H9 (cell line): ENCODE results near the gene SLC22A15. TPM values are rescaled to one million over a fixed set of nuclear protein-coding genes. Genes with fewer than 3 reads are reported as not detected.
"Not testable (repeated sequence)": the region's sequence is repeated elsewhere in the genome, so short reads cannot be mapped to it uniquely, and the experiment has no call there.

Experiments
- DNase-seq: peaks from one replicate; pipeline ENCODE4 v3.0.0-alpha.2; 2017
- H2AFZ ChIP-seq: one replicate; pipeline ENCODE4 v1.6.1; 2013; ENCODE audit warnings: mild to moderate bottlenecking, low read length, control low read depth, moderate library complexity
- H2AK5ac ChIP-seq: 2 replicates; pipeline ENCODE4 v1.6.1; 2013; ENCODE audit warnings: low read length, control low read depth, mixed read lengths; ENCODE audit not compliant: insufficient read length
- H2BK120ac ChIP-seq: one replicate; pipeline ENCODE4 v1.6.1; 2013; ENCODE audit warnings: low read depth, mild to moderate bottlenecking, low read length, control low read depth, inconsistent platforms; ENCODE audit not compliant: poor library complexity, severe bottlenecking
- H2BK12ac ChIP-seq: 2 replicates; pipeline ENCODE4 v1.6.1; 2013; ENCODE audit warnings: low read length, control low read depth, mixed read lengths, low read depth; ENCODE audit not compliant: insufficient read length
- H2BK15ac ChIP-seq: 2 replicates; pipeline ENCODE4 v1.6.1; 2013; ENCODE audit warnings: low read depth, low read length, control low read depth
- H2BK20ac ChIP-seq: one replicate; pipeline ENCODE4 v1.6.1; 2013; ENCODE audit warnings: low read depth, mild to moderate bottlenecking, low read length, control low read depth, inconsistent platforms; ENCODE audit not compliant: poor library complexity, severe bottlenecking
- H2BK5ac ChIP-seq: 2 replicates; pipeline ENCODE4 v1.6.1; 2013; ENCODE audit warnings: low read length, control low read depth, mixed read lengths; ENCODE audit not compliant: insufficient read length
- H3K14ac ChIP-seq: 2 replicates; pipeline ENCODE4 v1.6.1; 2013; ENCODE audit warnings: low read length, control low read depth; ENCODE audit not compliant: insufficient read depth
- H3K18ac ChIP-seq: 2 replicates; pipeline ENCODE4 v1.6.1; 2013; ENCODE audit warnings: low read depth, mild to moderate bottlenecking, mixed read lengths, low read length, control low read depth; ENCODE audit not compliant: insufficient read length
- H3K23ac ChIP-seq: 2 replicates; pipeline ENCODE4 v1.6.1; 2013; ENCODE audit warnings: low read length, control low read depth, mixed read lengths, low read depth; ENCODE audit not compliant: insufficient read length
- H3K23me2 ChIP-seq: 2 replicates; pipeline ENCODE4 v1.6.1; 2013; ENCODE audit warnings: low read depth, mild to moderate bottlenecking, mixed read lengths, low read length, control low read depth; ENCODE audit not compliant: insufficient read length, poor library complexity, severe bottlenecking
- H3K27ac ChIP-seq: 2 replicates; pipeline ENCODE4 v1.5.1; 2013; ENCODE audit warnings: low read length, control low read depth, mixed read lengths, low read depth; ENCODE audit not compliant: insufficient read length
- H3K27me3 ChIP-seq: 2 replicates; pipeline ENCODE4 v1.6.1; 2013; ENCODE audit warnings: low read length, control low read depth, inconsistent platforms; ENCODE audit not compliant: insufficient read depth
- H3K4ac ChIP-seq: 2 replicates; pipeline ENCODE4 v1.6.1; 2013; ENCODE audit warnings: low read depth, mild to moderate bottlenecking, control low read depth, inconsistent platforms, low read length, moderate library complexity
- H3K4me1 ChIP-seq: 2 replicates; pipeline ENCODE4 v1.6.1; 2013; ENCODE audit warnings: low read length, control low read depth, inconsistent platforms; ENCODE audit not compliant: insufficient read depth
- H3K4me2 ChIP-seq: 2 replicates; pipeline ENCODE4 v1.6.1; 2013; ENCODE audit warnings: low read length, control low read depth, mixed read lengths; ENCODE audit not compliant: insufficient read length, insufficient read depth
- H3K56ac ChIP-seq: 2 replicates; pipeline ENCODE4 v1.6.1; 2013; ENCODE audit warnings: low read depth, mild to moderate bottlenecking, mixed read lengths, low read length, control low read depth; ENCODE audit not compliant: insufficient read length
- H3K79me1 ChIP-seq: 2 replicates; pipeline ENCODE4 v1.6.1; 2013; ENCODE audit warnings: low read depth, mild to moderate bottlenecking, moderate library complexity, low read length, control low read depth, inconsistent platforms; ENCODE audit not compliant: insufficient read depth, poor library complexity, severe bottlenecking
- H3K79me2 ChIP-seq: 2 replicates; pipeline ENCODE4 v1.6.1; 2013; ENCODE audit warnings: low read length, control low read depth, inconsistent platforms; ENCODE audit not compliant: insufficient read depth
- H3K9ac ChIP-seq: 2 replicates; pipeline ENCODE4 v1.6.1; 2013; ENCODE audit warnings: low read length, control low read depth, mixed read lengths; ENCODE audit not compliant: insufficient read length; ENCODE audit errors: extremely low read depth
- H3K9me3 ChIP-seq: one replicate; pipeline ENCODE4 v1.6.1; 2013; ENCODE audit warnings: low read depth, low read length, inconsistent platforms; ENCODE audit not compliant: control insufficient read depth
- H3T11ph ChIP-seq: one replicate; pipeline ENCODE4 v1.6.1; 2013; ENCODE audit warnings: mild to moderate bottlenecking, low read length, control low read depth, inconsistent platforms
- H4K20me1 ChIP-seq: one replicate; pipeline ENCODE4 v1.6.1; 2013; ENCODE audit not compliant: control insufficient read depth, insufficient read length, insufficient read depth
- H4K5ac ChIP-seq: 2 replicates; pipeline ENCODE4 v1.6.1; 2013; ENCODE audit warnings: low read depth, mild to moderate bottlenecking, mixed read lengths, low read length, control low read depth; ENCODE audit not compliant: insufficient read length
- H4K8ac ChIP-seq: replicated peaks from 2 replicates; pipeline ENCODE4 v1.6.1; 2013; ENCODE audit warnings: low read length, control low read depth, mixed read lengths, low read depth; ENCODE audit not compliant: insufficient read length
- H4K91ac ChIP-seq: 2 replicates; pipeline ENCODE4 v1.6.1; 2013; ENCODE audit warnings: low read depth, mild to moderate bottlenecking, moderate library complexity, mixed read lengths, low read length, control low read depth; ENCODE audit not compliant: insufficient read length
- H3K27ac Mint-ChIP-seq, 3 experiments: 2 replicates in 2 of 3; 3 replicates in 1 of 3; pipeline ENCODE4 v1.8.0; 2020 to 2021; ENCODE audit warnings: mixed read lengths in 3 of 3, mild to moderate bottlenecking in 1 of 3, moderate library complexity in 1 of 3
- H3K27me3 Mint-ChIP-seq: 2 replicates; pipeline ENCODE4 v1.8.0; 2021; ENCODE audit warnings: low read depth, mild to moderate bottlenecking, moderate library complexity, mixed read lengths
- H3K36me3 Mint-ChIP-seq, 3 experiments: 2 replicates in 2 of 3; 3 replicates in 1 of 3; pipeline ENCODE4 v1.8.0; 2020 to 2021; ENCODE audit warnings: low read depth in 3 of 3, mixed read lengths in 3 of 3; ENCODE audit not compliant: insufficient read depth in 1 of 3
- H3K4me1 Mint-ChIP-seq, 2 experiments: 2 replicates each; pipeline ENCODE4 v1.8.0; 2020; ENCODE audit warnings: mixed read lengths in 2 of 2
- H3K4me3 Mint-ChIP-seq, 2 experiments: 2 replicates in 1 of 2; 3 replicates in 1 of 2; pipeline ENCODE4 v1.8.0; 2020 to 2021; ENCODE audit warnings: mild to moderate bottlenecking in 2 of 2, mixed read lengths in 2 of 2, moderate library complexity in 1 of 2
- H3K9me3 Mint-ChIP-seq, 2 experiments: 2 replicates in 1 of 2; 3 replicates in 1 of 2; pipeline ENCODE4 v1.8.0; 2020; ENCODE audit warnings: mild to moderate bottlenecking in 2 of 2, mixed read lengths in 2 of 2, moderate library complexity in 1 of 2
- WGBS: extraction: QIAGEN DNeasy Blood & Tissue Kit; methylation state at CpG from one replicate; pipeline ENCODE4 v1.1.7; 2013; ENCODE audit warnings: missing lambda C conversion rate, low lambda C conversion rate, mixed read lengths; ENCODE audit not compliant: insufficient read length; ENCODE audit errors: extremely low coverage; 5-methylcytosine and 5-hydroxymethylcytosine counted together
- total RNA-seq: library from RNA; stranded (reverse); gene quantifications from 2 replicates; pipeline ENCODE4 v1.2.1, GENCODE V29; 2021
- TF ChIP-seq, protein P1 (sequence below): fragments of 200-600 bp; sonication (generic); conservative IDR thresholded peaks from 3 replicates; pipeline ENCODE4 v1.8.0; 2021; ENCODE audit warnings: antibody characterized with exemption, mild to moderate bottlenecking

Gene SLC22A15
- total RNA-seq, 1 experiment from 2014 or later, result 3.2 TPM

GRCh38 chr1:116044071-116044470, 67.8 kb downstream of the SLC22A15 start:
- no peaks in the 10 kb centered on the region for H3K79me2 ChIP-seq
- TF ChIP-seq, protein P1, sequence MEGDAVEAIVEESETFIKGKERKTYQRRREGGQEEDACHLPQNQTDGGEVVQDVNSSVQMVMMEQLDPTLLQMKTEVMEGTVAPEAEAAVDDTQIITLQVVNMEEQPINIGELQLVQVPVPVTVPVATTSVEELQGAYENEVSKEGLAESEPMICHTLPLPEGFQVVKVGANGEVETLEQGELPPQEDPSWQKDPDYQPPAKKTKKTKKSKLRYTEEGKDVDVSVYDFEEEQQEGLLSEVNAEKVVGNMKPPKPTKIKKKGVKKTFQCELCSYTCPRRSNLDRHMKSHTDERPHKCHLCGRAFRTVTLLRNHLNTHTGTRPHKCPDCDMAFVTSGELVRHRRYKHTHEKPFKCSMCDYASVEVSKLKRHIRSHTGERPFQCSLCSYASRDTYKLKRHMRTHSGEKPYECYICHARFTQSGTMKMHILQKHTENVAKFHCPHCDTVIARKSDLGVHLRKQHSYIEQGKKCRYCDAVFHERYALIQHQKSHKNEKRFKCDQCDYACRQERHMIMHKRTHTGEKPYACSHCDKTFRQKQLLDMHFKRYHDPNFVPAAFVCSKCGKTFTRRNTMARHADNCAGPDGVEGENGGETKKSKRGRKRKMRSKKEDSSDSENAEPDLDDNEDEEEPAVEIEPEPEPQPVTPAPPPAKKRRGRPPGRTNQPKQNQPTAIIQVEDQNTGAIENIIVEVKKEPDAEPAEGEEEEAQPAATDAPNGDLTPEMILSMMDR, result no peak
- no peak overlapping the region for H2BK120ac ChIP-seq
- no peak overlapping the region for H2BK5ac ChIP-seq
- no peaks in the 10 kb centered on the region for H3K23me2 ChIP-seq
- no peak overlapping the region for H2AFZ ChIP-seq
- H2BK20ac ChIP-seq, result no peak overlapping the region
- H3K18ac ChIP-seq, result no peak overlapping the region
- no peaks in the 10 kb centered on the region for H3K9me3 ChIP-seq
- no peaks in the 10 kb centered on the region for H3K79me1 ChIP-seq
- no peak overlapping the region for H3K14ac ChIP-seq
- no peak overlapping the region for H4K8ac ChIP-seq
- H3K4me2 ChIP-seq, result no peak overlapping the region
- H4K20me1 ChIP-seq, result no peaks in the 10 kb centered on the region
- no peak overlapping the region for H3K9ac ChIP-seq
- H4K91ac ChIP-seq, result no peak overlapping the region
- no CpG with 5 or more reads among the region's 4 CpGs for WGBS
- no peak overlapping the region for H2BK12ac ChIP-seq
- Mint-ChIP-seq H3K27ac (no peak overlapping the region), H3K36me3 (peaks cover 19 to 33% (median 32%) of the 10 kb centered on the region in 3 experiments), H3K27me3 (peaks cover 8% of the 10 kb centered on the region), H3K4me3 (no peak overlapping the region), H3K9me3 (peaks cover 28 to 31% of the 10 kb centered on the region in 2 experiments; a peak in 4 of 5 replicates), H3K4me1 (no peaks in the 10 kb centered on the region)
- H3T11ph ChIP-seq, result no peak overlapping the region
- no peak overlapping the region for H3K27ac ChIP-seq
- H3K27me3 ChIP-seq, result no peaks in the 10 kb centered on the region
- no peak overlapping the region for H2AK5ac ChIP-seq
- H3K56ac ChIP-seq, result no peak overlapping the region
- H3K23ac ChIP-seq, result no peak overlapping the region
- H3K4ac ChIP-seq, result no peak overlapping the region
- H3K4me1 ChIP-seq, result no peaks in the 10 kb centered on the region
- no peak overlapping the region for H4K5ac ChIP-seq
- no peak for DNase-seq
- no peak overlapping the region for H2BK15ac ChIP-seq

DNA sequence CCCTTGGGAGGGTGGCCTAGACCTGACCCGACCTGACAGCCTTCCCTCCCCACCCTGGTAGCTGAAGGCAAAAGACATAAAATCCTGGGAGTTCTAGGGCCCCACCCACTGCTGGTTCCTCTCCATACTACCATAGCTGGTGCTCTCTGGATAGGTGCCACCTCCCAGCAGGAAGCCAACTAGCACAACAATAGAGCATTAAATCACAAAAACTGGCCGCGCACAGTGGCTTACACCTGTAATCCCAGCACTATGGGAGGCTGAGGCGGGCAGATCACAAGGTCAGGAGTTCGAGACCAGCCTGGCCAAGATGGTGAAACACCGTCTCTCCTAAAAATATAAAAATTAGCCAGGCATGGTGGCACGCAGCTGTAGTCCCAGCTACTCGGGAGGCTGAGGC, 70.6 kb downstream of the SLC22A15 start:
- WGBS, result no CpG with 5 or more reads among the region's 8 CpGs

More for the DNA sequence above, 70.6 kb downstream of the SLC22A15 start:
- H3K27ac ChIP-seq, H4K20me1 ChIP-seq, H3K14ac ChIP-seq, H3T11ph ChIP-seq, H3K9me3 ChIP-seq, H3K18ac ChIP-seq, H3K27ac Mint-ChIP-seq, H2AK5ac ChIP-seq, H3K23me2 ChIP-seq, H2BK20ac ChIP-seq, H2BK5ac ChIP-seq, DNase-seq, H3K79me1 ChIP-seq, H2BK15ac ChIP-seq, H3K27me3 Mint-ChIP-seq, H4K5ac ChIP-seq, H3K4me3 Mint-ChIP-seq, H2BK12ac ChIP-seq, H3K4ac ChIP-seq, H3K4me1 ChIP-seq, H3K4me1 Mint-ChIP-seq, H3K27me3 ChIP-seq, H3K23ac ChIP-seq, H4K91ac ChIP-seq, H4K8ac ChIP-seq, H2BK120ac ChIP-seq, H3K56ac ChIP-seq, H3K4me2 ChIP-seq, H3K9ac ChIP-seq, H2AFZ ChIP-seq, H3K79me2 ChIP-seq: not testable (repeated sequence)
- H3K36me3 Mint-ChIP-seq, result peaks cover 27 to 55% (median 53%) of the 10 kb centered on the region in 3 experiments
- peaks cover 57 to 58% of the 10 kb centered on the region in 2 experiments for H3K9me3 Mint-ChIP-seq
